NCI-H2196 (cell line): Measurements from ENCODE around the gene BTNL8.
"Not testable (repeated sequence)": the region's sequence is repeated elsewhere in the genome, so short reads cannot be mapped to it uniquely, and the experiment has no call there.

ENCODE experiments used
- DNase-seq: peaks from one replicate; lab custom pipeline; 2025; ENCODE audit not compliant: unreplicated experiment; lab: John Stamatoyannopoulos, UW

BTNL8 gene

GRCh38 chr5:180874804-180875582 lies 24.0 kb upstream of the BTNL8 start:
- no peak for DNase-seq

GRCh38 chr5:180875860-180876426 lies 23.0 kb upstream of the BTNL8 start:
- DNase-seq = no peak

DNA sequence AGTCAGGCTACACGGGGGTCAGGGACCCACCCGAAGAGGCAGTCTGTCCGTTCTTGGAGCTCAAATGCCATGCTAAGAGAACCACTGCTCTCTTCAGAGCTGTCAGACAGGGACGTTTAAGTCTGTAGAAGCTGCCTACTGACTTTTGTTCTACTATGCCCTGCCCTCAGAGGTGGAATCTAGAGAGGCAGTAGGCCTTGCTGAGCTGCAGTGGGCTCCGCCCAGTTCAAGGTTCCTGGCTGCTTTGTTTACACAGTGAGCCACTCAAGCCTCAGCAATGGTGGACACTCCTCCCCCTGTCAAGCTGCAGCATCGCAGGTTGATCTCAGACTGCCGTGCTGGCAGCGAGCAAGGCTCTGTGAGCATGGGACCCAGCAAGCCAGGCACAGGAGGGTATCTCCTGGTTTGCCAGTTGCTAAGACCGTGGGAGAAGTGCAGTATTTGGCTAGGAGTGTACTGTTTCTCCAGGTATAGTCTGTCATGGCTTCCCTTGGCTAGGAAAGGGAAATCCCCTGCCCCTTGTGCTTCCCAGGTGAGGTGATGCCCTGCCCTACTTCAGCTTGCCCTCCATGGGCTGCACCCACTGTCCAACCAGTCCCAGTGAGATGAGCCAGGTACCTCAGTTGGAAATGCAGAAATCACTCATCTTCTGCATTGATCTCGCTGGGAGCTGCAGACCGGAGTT lies 13.0 kb upstream of the BTNL8 start:
- not testable (repeated sequence) for DNase-seq

DNA sequence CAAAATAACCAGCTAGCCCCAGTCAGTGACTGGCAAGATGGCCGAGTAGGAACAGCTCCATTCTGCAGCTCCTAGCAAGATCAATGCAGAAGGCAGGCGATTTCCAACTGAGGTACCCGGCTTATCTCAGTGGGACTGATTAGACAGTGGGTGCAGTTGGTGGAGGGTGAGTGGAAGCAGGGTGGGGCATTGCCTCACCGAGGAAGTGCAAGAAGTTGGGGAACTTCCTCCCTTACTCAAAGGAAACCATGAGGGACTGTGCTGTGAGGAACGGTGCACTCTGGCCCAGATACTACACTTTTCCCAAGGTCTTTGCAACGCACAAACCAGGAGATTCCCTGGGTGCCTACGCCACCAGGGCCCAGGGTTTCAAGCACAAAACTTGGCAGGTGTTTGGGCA lies 9.6 kb upstream of the BTNL8 start:
- no peak for DNase-seq

DNA sequence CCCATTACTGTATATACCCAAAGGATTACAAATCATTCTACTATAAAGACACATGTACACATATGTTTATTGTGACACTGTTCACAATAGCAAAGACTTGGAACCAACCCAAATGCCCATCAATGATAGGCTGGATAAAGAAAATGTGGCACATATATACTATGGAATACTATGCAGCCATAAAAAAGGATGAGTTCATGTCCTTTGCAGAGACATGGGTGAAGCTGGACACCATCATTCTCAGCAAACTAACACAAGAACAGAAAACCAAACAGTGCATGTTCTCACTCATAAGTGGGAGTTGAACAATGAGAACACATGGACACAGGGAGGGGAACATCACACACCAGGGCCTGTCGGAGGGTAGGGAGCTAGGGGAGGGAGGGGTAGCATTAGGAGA lies 3.6 kb upstream of the BTNL8 start:
- not testable (repeated sequence) for DNase-seq

- DNase-seq = no peak
These were observed 1.2 kb downstream of the BTNL8 start for GRCh38 chr5:180900178-180900577.

DNA sequence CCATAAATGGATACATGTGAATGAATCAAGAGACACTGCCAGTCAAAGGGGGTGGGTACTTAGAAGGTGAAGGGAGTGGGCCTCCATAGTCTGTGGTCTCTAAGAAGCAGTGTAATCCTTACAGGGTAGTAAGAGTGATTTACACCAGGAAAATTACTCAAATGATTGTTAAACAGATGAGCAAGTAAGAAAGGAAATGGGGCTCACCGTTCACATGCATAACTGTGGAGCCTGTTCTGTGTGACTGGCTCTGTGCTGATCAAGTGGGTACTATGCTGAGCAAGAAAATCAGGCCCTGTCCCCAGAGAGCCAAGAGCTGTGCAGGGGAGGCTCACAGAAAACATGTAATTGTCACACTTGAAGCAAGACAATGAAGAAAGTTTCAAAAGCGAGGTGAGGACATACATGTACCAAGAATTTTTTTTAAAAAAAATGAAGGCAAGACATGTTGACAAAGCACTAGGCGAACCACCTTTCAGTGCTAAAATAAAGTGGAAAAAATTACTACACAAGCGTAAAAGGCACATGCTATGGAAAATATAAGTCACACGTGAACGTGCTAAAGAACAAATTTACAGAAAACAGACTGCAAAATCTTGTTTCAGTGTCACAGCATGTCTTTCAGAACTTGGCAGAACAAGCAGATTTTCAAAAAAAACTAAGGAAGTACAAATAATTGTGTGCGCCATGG lies 2.5 kb downstream of the BTNL8 start:
- DNase-seq = no peak

DNA sequence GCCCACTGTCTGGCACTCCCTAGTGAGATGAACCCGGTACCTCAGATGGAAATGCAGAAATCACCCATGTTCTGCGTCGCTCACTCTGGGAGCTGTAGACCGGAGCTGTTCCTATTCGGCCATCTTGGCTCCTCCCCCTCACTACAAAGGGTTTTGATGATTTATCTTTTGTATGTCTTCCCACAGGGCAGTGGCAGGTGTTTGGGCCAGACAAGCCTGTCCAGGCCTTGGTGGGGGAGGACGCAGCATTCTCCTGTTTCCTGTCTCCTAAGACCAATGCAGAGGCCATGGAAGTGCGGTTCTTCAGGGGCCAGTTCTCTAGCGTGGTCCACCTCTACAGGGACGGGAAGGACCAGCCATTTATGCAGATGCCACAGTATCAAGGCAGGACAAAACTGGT lies 9.4 kb downstream of the BTNL8 start:
- DNase-seq = no peak

DNA sequence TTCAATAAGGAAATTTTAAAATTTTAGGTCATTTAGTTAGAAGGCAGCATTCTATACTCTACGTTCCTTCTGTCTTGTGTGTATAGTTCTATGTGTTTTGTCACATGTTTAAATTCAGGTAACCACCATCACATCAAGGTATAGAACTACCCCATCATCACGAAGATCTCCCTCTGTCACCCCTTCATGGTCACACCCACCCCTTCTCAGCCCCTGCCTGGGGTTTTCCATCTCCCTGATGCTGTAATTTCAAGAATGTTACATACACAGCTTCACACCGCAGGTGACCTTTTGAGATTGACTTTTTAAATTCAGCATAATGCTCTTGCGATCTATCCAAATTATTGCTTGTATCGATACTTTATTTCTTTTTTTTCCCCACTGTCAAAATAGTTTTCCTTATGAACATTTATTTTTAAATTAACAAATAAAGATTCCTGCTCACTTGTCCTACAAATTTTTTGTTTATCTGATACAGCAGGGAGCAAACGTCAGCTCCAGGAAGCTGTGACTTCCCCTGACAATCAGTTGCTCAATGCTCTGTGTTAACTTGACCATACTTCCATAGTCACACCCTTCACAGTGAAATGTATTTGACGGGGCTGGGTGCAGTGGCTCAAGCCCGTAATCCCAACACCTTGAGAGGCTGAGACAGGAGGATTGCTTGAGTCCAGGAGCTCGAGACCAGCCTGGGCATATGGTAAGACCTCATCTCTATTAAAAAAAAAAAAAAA lies 10.2 kb downstream of the BTNL8 start:
- DNase-seq = no peak

DNA sequence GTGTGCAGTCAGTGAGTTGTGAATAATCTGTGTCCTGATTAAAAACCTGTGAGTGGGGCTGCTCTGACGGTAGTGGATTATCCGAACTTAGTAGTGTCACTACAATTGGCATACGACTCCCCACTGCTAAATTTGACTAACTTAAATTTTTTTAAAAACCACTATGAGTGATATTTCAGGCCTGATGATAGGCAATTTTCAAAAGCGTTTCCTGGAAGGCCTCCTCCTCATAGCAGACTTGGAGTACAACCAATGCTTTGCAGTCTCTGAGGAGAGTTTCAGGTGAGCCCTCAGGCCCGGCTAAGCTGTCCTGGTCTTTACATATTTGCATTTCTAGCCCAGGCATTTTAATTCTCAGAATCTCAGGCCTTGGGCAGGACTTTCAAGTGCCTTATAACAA lies 10.8 kb downstream of the BTNL8 start:
- DNase-seq = no peak

DNA sequence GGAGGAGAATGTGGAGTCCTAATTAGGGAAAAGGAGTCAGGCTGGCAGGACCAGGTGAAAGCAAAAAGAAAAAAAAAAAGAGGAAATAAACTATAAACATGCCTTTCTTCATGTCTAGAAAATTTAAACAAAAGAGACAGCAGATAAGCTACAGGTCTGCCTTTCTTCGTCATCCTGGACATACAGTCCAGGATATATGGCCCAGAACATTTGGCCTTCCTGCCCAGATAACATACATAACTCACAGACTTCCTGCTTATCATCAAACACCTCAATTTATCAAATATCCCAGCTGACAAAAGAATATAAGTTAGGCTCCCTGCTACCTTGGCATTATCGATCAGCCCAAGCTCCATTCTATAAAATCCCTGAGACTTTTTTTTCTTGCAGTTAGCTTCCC lies 11.2 kb downstream of the BTNL8 start:
- no peak for DNase-seq

- DNase-seq = no peak
These were observed 11.8 kb downstream of the BTNL8 start for GRCh38 chr5:180910735-180911134.

DNA sequence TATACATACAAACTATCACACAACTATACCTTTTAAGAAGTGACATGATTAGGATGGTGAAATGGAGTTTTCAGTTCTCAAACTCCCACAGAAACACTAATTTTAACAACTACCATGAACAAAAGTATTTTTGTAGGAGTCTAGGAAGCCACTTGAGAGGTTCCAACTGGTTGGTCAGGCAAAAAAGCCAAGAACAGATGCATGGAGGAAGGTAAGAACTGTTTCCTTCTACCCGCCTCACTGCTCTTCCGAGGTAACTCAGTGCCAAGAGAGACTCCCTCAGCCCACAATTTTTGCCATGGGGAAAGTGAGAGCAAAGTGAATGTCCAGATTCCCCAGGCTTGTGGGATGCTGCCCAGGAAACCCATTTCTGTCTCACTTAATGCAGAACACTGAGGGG lies 15.7 kb downstream of the BTNL8 start:
- no peak for DNase-seq

DNA sequence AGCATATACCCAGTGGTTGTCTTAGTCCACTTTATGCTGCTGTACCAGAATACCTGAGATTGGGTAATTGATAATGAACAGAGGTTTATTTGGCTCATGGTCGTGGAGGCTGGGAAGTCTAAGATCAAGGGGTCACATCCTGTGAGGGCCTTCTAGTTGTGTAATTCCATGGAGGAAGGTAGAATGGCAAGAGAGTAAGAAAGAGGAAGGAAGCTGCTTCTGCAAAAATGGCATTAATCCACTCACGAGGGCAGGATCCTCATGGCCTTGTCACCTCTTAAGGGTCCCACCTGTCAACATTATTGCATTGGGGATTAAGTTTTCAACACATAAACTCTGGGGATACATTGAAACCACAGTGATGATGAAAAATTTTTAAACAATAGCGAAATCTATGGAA lies 17.0 kb downstream of the BTNL8 start:
- no peak for DNase-seq

DNA sequence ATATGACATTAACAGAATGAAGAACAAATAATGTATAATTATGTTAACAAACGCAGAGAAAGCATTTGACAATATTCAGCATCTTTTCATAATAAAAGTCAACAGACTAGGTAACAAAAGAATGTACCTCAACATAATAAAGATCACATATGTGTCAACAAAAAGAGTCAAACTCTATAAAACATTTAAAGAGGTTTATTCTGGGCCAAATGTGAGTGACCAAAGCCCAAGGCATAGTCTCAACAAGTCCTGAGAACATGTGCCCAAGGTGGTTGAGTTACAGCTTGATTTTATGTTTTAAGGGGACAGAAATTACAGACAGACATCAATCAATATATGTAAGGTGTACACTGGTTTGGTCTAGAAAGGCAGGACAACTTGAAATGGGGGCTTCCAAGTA lies 19.4 kb downstream of the BTNL8 start:
- DNase-seq = no peak

DNA sequence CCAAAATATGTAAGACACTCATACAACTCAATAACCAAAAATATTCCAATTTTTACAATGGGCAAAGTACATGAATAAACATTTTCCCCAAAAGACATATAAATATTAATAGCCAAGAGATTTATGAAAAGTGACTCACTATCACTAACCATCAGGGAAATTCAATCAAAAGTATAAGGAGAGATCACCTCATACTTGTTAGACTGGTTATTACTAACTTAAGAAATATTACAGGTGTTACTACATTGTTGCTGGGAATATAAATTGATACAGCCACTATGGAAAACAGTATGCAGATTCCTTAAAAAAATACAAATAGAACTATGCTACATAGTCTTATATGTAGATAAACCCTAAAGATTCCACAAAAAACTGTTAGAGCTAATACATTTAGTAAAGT lies 21.8 kb downstream of the BTNL8 start:
- DNase-seq = no peak

GRCh38 chr5:180922932-180923331 lies 24.0 kb downstream of the BTNL8 start:
- no peak for DNase-seq

DNA sequence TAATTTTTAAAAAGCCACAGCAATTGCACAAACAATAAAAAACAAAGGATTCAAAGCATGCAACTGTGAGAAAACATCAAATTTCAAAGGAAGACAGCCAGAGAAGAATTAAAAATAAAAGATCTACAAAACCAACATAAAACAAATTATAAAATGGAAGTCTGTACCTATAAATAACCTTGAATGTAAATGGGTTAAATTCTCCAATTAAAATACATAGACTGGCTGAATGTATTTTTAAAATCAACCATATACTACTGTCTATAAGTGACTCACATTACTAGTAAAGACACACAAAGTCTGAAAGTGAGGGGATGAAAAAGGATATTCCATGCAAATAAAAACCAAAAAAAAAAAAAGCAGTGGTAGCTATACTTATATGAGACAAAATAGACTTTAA lies 33.7 kb downstream of the BTNL8 start:
- no peak for DNase-seq

- DNase-seq = no peak
These were observed 36.2 kb downstream of the BTNL8 start for GRCh38 chr5:180935203-180935602.

DNA sequence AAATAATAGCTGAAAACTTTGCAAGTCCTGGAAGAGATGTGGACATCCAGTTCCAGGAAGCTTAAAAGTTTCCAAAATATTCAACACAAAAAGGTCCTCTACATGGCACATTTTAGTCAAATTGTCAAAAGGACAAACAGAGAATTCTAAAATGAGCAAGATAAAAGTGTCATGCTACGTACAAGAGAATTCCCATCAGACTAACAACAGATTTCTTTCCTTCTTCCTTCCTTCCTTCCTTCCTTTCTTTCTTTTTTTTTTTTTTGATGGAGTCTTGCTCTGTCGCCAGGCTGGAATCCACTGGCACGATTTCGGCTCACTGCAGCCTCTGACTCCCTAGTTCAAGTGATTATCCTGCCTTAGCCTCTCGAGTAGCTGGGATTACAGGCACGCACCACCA lies 39.3 kb downstream of the BTNL8 start:
- DNase-seq = no peak

GRCh38 chr5:180950291-180950949 lies 51.5 kb downstream of the BTNL8 start:
- no peak for DNase-seq
